Choroid plexus epithelial cell (primary cell): ENCODE results near the gene IHH.

Experiments
- DNase-seq: peaks from one replicate; pipeline ENCODE4 v3.0.0-alpha.2; 2010; ENCODE audit warnings: low read depth
- H3K4me3 ChIP-seq: 2 replicates; pipeline ENCODE4 v1.5.1; 2011; ENCODE audit warnings: low read depth, mild to moderate bottlenecking, control low read depth, low read length, moderate library complexity
- TF ChIP-seq, protein P1 (sequence below): conservative IDR thresholded peaks from 2 replicates; pipeline ENCODE4 v1.5.1; 2011; ENCODE audit warnings: low read depth, mild to moderate bottlenecking, control low read depth, inconsistent platforms, low read length, moderate library complexity

The IHH gene

DNA sequence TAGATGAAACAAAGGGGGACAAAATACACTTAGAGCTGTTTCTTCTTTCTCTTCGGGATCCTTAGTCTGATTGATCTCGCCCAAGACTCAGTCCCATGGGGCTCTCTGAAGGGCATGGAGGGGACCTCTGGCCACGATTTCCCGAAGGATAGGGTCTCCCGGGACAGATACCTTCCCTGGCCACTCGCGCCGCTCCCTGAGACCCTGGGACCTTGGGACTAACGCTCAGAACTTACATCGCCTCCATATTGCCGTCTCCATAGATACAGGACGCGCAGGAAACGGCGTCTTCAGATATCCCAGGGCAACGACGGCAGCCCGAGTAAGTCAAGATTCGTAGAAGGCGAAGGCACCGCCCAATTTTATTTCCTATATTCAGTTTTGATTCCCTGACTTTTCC lies 19.5 kb downstream of the IHH start, which contains the start of gene CFAP65:
TSS of gene CFAP65 (minus strand) at position 265 of the 400 bp plus-strand sequence. CDS start 2,468 bp downstream, outside the sequence.
- TF ChIP-seq, protein P1, sequence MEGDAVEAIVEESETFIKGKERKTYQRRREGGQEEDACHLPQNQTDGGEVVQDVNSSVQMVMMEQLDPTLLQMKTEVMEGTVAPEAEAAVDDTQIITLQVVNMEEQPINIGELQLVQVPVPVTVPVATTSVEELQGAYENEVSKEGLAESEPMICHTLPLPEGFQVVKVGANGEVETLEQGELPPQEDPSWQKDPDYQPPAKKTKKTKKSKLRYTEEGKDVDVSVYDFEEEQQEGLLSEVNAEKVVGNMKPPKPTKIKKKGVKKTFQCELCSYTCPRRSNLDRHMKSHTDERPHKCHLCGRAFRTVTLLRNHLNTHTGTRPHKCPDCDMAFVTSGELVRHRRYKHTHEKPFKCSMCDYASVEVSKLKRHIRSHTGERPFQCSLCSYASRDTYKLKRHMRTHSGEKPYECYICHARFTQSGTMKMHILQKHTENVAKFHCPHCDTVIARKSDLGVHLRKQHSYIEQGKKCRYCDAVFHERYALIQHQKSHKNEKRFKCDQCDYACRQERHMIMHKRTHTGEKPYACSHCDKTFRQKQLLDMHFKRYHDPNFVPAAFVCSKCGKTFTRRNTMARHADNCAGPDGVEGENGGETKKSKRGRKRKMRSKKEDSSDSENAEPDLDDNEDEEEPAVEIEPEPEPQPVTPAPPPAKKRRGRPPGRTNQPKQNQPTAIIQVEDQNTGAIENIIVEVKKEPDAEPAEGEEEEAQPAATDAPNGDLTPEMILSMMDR: no peak
- DNase-seq: peak; percentile 71
- peak within 1 kb of the TSS; percentile 60 for H3K4me3 ChIP-seq

DNA sequence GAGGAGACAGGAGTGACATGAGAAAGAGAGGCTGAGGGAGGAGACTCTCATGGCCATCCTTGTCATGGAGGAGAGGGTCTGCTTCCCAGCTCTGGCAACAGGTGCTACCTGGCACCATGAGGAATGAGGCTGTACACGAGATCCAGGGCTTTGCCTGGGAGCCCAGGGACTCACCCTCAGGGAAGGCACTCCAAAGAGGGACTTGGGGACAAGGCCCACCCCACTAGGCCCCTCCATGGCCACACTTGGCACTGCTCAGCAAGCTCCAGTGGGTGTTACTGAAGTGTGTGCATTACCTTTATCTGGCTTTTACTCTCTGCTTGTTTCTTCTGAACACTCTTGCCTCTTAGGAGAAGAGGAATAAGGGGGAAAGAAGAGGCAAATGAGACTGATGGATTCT lies 22.1 kb downstream of the IHH start:
- DNase-seq: no peak
- no peak overlapping the region for H3K4me3 ChIP-seq
- TF ChIP-seq, protein P1: no peak

DNA sequence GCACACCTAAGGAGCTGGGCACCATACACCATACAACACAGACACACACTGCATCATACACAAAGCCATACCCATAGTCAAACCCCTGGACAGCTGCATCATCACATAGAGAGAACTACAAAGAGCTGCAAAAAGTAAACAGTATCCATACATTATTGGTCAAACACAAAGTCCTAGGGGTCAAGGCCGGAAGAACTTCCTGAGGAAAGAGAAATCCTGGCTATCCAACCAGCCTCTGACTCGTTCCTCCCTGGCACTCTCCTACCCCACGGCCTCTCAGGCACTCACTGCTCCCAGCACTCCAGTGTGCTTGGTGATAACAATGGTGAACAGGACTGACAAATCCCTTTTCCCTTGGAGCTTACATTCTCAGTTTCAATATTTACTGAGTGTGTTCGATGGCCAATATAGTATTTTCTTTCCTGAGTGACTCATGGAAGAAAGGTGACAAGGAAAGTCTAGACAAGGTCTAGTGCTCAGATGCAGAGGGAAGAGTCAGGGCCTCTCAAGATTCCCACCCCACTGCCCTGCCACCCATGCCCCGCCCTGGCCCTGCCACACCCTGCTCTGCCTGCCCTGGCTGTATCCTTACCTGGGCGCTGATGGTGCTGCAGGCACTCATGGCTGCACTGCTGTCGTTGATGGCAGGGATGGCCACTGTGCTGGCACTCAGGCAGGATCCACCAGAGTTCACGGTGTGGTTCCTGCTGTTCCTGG lies 22.8 kb downstream of the IHH start:
- TF ChIP-seq, protein P1: no peak
- no peak overlapping the region for H3K4me3 ChIP-seq
- no peak for DNase-seq

DNA sequence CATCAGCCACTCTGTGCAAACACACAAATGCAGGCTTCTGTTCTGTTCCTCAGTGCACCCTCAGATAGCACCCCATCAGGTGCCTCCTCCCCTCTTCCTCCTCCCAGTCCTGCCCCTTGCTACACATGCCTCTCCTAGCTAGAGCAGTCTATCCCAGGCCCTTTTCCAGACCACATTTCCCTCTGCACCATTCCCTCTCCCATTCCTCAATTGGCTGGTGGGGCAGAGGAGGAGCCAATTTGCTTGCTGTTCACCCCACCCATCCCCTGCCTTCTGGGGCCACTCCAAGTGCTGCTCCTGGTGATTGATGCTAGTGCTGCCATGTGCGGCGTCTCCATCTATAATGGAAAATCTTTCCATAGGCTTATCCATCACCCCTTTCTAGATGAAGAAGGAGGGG lies 24.8 kb downstream of the IHH start:
- no peak for DNase-seq
- TF ChIP-seq, protein P1: no peak
- H3K4me3 ChIP-seq: no peak overlapping the region

DNA sequence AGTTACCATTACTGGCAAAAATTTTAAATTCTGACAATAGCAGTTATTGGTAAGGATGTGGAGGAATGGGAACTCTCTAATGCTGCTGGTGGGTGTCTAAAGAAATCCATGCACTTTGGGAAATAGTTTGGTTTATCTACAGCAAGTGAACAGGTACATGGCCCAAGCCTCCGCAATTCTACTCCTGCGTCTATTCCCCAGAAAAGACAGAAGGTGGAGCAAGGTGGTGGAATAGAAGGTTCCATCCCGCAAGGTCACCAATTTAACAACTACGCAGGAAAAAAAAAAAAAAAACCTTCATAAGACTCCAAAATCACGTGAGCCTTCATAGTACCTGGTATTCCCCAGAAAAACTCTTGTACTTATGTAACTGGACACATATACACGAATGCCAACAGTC lies 25.9 kb downstream of the IHH start:
- TF ChIP-seq, protein P1: no peak
- DNase-seq: no peak
- H3K4me3 ChIP-seq: no peak overlapping the region

DNA sequence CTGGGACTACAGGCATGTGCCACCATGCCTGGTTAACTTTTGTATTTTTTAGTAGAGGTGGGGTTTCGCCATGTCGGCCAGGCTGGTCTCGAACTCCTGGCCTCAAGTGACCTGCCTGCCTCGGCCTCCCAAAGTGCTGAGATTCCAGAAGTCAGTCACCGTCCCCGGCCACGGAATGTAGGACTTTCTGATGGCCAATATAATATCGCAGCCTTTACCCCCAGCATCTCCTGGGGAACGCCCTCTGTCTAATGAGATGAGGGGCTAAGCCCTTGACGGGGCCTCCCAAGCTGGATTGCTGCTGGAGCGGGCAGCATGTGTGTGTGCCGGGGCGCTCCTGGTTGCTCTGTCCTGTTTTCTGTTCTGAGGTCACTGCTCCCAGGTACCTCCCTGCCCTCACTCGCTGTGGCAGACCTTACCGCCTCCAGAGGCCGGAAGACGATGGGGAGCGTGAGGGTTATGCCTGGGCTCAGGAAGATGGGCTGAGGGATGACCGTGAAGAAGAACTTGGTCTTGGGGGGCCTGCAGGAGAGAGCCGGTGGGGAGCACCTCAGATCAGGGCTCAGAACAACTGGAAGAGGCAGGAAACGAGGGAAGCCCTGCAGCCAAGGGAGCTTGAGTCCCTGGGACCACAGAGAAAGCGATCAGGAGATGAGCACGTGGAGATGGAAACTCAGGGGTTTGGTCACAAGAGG lies 28.5 kb downstream of the IHH start:
- DNase-seq: no peak
- no peak overlapping the region for H3K4me3 ChIP-seq
- TF ChIP-seq, protein P1: no peak
